ENCODE results near the gene TBC1D9B.

DNA sequence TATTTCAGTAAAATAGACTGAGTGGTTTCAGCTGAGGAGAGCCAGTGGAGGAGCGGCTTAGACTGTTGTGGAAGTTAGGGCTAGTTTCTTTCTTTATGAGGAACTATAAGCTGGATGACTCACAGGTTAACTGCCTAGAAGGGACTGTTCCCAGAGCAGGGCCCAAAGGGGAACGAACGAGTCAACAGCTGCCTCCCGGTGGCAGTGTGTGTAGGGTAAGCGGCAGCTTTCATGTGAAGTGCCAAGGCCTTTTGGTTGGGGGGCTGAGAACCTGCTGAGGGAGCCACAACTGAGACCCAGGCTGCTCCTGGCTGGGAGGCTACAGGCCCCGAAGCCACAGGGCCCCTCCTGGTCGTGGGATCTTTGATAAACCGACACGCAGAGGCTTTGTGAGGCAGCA, 80.0 kb downstream of the TBC1D9B start:
- no peak for TF ChIP-seq CTBP1 (IDR thresholded peaks at IDR 0.05; ENCODE audit: borderline replicate concordance)
- no peak for TF ChIP-seq FOXA1 (IDR thresholded peaks at IDR 0.05)
- no peak for TF ChIP-seq NFRKB (IDR thresholded peaks at IDR 0.05)
- no peak for TF ChIP-seq LEF1 (IDR thresholded peaks at IDR 0.05; ENCODE audit: borderline replicate concordance)
- TF ChIP-seq FOXM1 (IDR thresholded peaks at IDR 0.05; ENCODE audit: borderline replicate concordance), result no peak
- no peak for TF ChIP-seq SP1 (IDR thresholded peaks at IDR 0.05)
- no peak for TF ChIP-seq ARNT (IDR thresholded peaks at IDR 0.05)
- no peak for TF ChIP-seq SUZ12 (IDR thresholded peaks at IDR 0.05)
- no peak for TF ChIP-seq ZNF384 (IDR thresholded peaks at IDR 0.05)
- TF ChIP-seq TARDBP (IDR thresholded peaks at IDR 0.05), result no peak

Measured in HEK293T (cell line).